ENCODE data around the gene IGSF8. TPM values are rescaled to one million over a fixed set of nuclear protein-coding genes. Genes with fewer than 3 reads are reported as not detected.
"Not testable (repeated sequence)": the region's sequence is repeated elsewhere in the genome, so short reads cannot be mapped to it uniquely, and the experiment has no call there.

Gene IGSF8
- total RNA-seq, 1 experiment from 2014 or later, result 22.4 TPM

GRCh38 chr1:160127865-160128523, 29.6 kb upstream of the IGSF8 start:
- no peak for DNase-seq (ENCODE audit: extremely low read depth, low read depth)

- no peak for DNase-seq (ENCODE audit: extremely low read depth, low read depth)
These were observed 29.0 kb upstream of the IGSF8 start for GRCh38 chr1:160127381-160127780.

GRCh38 chr1:160126342-160126741, 27.9 kb upstream of the IGSF8 start:
- DNase-seq (ENCODE audit: extremely low read depth, low read depth), result not testable (repeated sequence)

- DNase-seq (ENCODE audit: extremely low read depth, low read depth), result no peak
These were observed 27.3 kb upstream of the IGSF8 start for GRCh38 chr1:160125746-160126145.

GRCh38 chr1:160124705-160125478, 26.5 kb upstream of the IGSF8 start:
- peak; percentile 91 for DNase-seq (ENCODE audit: extremely low read depth, low read depth)

GRCh38 chr1:160123726-160124125, 25.3 kb upstream of the IGSF8 start:
- no peak for DNase-seq (ENCODE audit: extremely low read depth, low read depth)

- DNase-seq (ENCODE audit: extremely low read depth, low read depth), result no peak
These were observed 24.6 kb upstream of the IGSF8 start for GRCh38 chr1:160122978-160123495.

- no peak for DNase-seq (ENCODE audit: extremely low read depth, low read depth)
These were observed 23.0 kb upstream of the IGSF8 start for GRCh38 chr1:160121388-160121787.

- no peak for DNase-seq (ENCODE audit: extremely low read depth, low read depth)
These were observed 22.4 kb upstream of the IGSF8 start for GRCh38 chr1:160120797-160121196.

- DNase-seq (ENCODE audit: extremely low read depth, low read depth), result no peak
These were observed 20.5 kb upstream of the IGSF8 start for GRCh38 chr1:160118928-160119327.

GRCh38 chr1:160117709-160118183, 19.3 kb upstream of the IGSF8 start:
- DNase-seq (ENCODE audit: extremely low read depth, low read depth), result no peak

- no peak for DNase-seq (ENCODE audit: extremely low read depth, low read depth)
These were observed 18.9 kb upstream of the IGSF8 start for GRCh38 chr1:160117300-160117699.

- no peak for DNase-seq (ENCODE audit: extremely low read depth, low read depth)
These were observed 18.1 kb upstream of the IGSF8 start for GRCh38 chr1:160116283-160117147.

- DNase-seq (ENCODE audit: extremely low read depth, low read depth), result no peak
These were observed 17.3 kb upstream of the IGSF8 start, which contains the start of gene ATP1A2 for GRCh38 chr1:160115545-160116282. Gene ATP1A2 (plus strand): TSS chr1:160115759. CDS start chr1:160115862, 103 bp downstream.

GRCh38 chr1:160114085-160114484, 15.7 kb upstream of the IGSF8 start:
- no peak for DNase-seq (ENCODE audit: extremely low read depth, low read depth)

- DNase-seq (ENCODE audit: extremely low read depth, low read depth), result no peak
These were observed 15.0 kb upstream of the IGSF8 start for GRCh38 chr1:160113407-160113806.

- DNase-seq (ENCODE audit: extremely low read depth, low read depth), result no peak
These were observed 13.9 kb upstream of the IGSF8 start for GRCh38 chr1:160112357-160112756.

GRCh38 chr1:160111462-160111861, 13.0 kb upstream of the IGSF8 start:
- DNase-seq (ENCODE audit: extremely low read depth, low read depth), result not testable (repeated sequence)

GRCh38 chr1:160109686-160110085, 11.3 kb upstream of the IGSF8 start:
- DNase-seq (ENCODE audit: extremely low read depth, low read depth), result no peak
